NCI-H146 treated with DMSO at 0.1 percent for 48 hours (cell line): ENCODE data around the gene ZHX3.

Experiments used
- DNase-seq: peaks from one replicate; lab custom pipeline; 2025; ENCODE audit not compliant: unreplicated experiment; lab: John Stamatoyannopoulos, UW

The ZHX3 gene

GRCh38 chr20:41317546-41318270 lies at the start of gene ZHX3:
Gene ZHX3 (minus strand): TSS chr20:41317731. CDS start chr20:41204916, 112,815 bp downstream.
- peak; percentile 92 for DNase-seq

GRCh38 chr20:41367393-41367695 lies 49.8 kb upstream of the ZHX3 start:
- no peak for DNase-seq

GRCh38 chr20:41366546-41367392 lies 49.2 kb upstream of the ZHX3 start, which contains the start of gene EMILIN3:
Gene EMILIN3 (minus strand): TSS chr20:41366818. CDS start chr20:41366634, 184 bp downstream.
- DNase-seq = no peak

- no peak for DNase-seq
Measured at GRCh38 chr20:41365777-41366545, 48.4 kb upstream of the ZHX3 start.

GRCh38 chr20:41364967-41365765 lies 47.6 kb upstream of the ZHX3 start:
- DNase-seq = no peak

- no peak for DNase-seq
Measured at GRCh38 chr20:41364236-41364855, 46.8 kb upstream of the ZHX3 start.

GRCh38 chr20:41363601-41364000 lies 46.1 kb upstream of the ZHX3 start:
- no peak for DNase-seq

GRCh38 chr20:41362748-41363140 lies 45.2 kb upstream of the ZHX3 start:
- no peak for DNase-seq

GRCh38 chr20:41361757-41362747 lies 44.5 kb upstream of the ZHX3 start:
- no peak for DNase-seq

- no peak for DNase-seq
Measured at GRCh38 chr20:41360831-41361756, 43.6 kb upstream of the ZHX3 start.

GRCh38 chr20:41359541-41360011 lies 42.0 kb upstream of the ZHX3 start:
- DNase-seq = no peak

- no peak for DNase-seq
Measured at GRCh38 chr20:41358717-41359116, 41.2 kb upstream of the ZHX3 start.

GRCh38 chr20:41358230-41358629 lies 40.7 kb upstream of the ZHX3 start:
- no peak for DNase-seq

- DNase-seq = no peak
Measured at GRCh38 chr20:41357424-41358163, 40.1 kb upstream of the ZHX3 start.

- DNase-seq = no peak
Measured at GRCh38 chr20:41356951-41357350, 39.4 kb upstream of the ZHX3 start.

- DNase-seq = no peak
Measured at GRCh38 chr20:41355598-41356203, 38.2 kb upstream of the ZHX3 start.

GRCh38 chr20:41355192-41355591 lies 37.7 kb upstream of the ZHX3 start:
- DNase-seq = no peak
